ACC112 (cell line): ENCODE data around the gene AP1AR.

Experiments used
- H2AFZ ChIP-seq: fragments of 200-600 bp; sonication (generic); one replicate; pipeline ENCODE4 v1.6.0; 2017; ENCODE audit warnings: antibody characterized with exemption, low read length; ENCODE audit not compliant: unreplicated experiment
- H3K27ac ChIP-seq: fragments of 200-600 bp; sonication (generic); 2 replicates; pipeline ENCODE4 v1.5.1; 2014; ENCODE audit warnings: low read depth, mild to moderate bottlenecking, antibody characterized with exemption, low read length, moderate library complexity
- H3K27me3 ChIP-seq: fragments of 200-600 bp; sonication (generic); 2 replicates; pipeline ENCODE4 v1.6.1; 2014; ENCODE audit warnings: mild to moderate bottlenecking, antibody characterized with exemption, low read length, moderate library complexity, mixed read lengths; ENCODE audit not compliant: insufficient read depth
- H3K36me3 ChIP-seq: fragments of 200-600 bp; sonication (generic); 2 replicates; pipeline ENCODE4 v1.6.1; 2016; ENCODE audit warnings: mild to moderate bottlenecking, antibody characterized with exemption, low read length, moderate library complexity, mixed read lengths; ENCODE audit not compliant: insufficient read depth
- H3K4me1 ChIP-seq: fragments of 200-600 bp; sonication (generic); one replicate; pipeline ENCODE4 v1.6.1; 2016; ENCODE audit warnings: low read length, mixed read lengths; ENCODE audit not compliant: insufficient read depth, unreplicated experiment, control insufficient read depth
- H3K4me3 ChIP-seq: fragments of 200-600 bp; sonication (generic); 2 replicates; pipeline ENCODE4 v1.5.1; 2014; ENCODE audit warnings: mild to moderate bottlenecking, low read depth, low read length
- H3K79me2 ChIP-seq: fragments of 200-600 bp; sonication (generic); one replicate; pipeline ENCODE4 v1.6.0; 2016; ENCODE audit warnings: low read length; ENCODE audit not compliant: control insufficient read depth, unreplicated experiment, insufficient read depth

Gene AP1AR

DNA sequence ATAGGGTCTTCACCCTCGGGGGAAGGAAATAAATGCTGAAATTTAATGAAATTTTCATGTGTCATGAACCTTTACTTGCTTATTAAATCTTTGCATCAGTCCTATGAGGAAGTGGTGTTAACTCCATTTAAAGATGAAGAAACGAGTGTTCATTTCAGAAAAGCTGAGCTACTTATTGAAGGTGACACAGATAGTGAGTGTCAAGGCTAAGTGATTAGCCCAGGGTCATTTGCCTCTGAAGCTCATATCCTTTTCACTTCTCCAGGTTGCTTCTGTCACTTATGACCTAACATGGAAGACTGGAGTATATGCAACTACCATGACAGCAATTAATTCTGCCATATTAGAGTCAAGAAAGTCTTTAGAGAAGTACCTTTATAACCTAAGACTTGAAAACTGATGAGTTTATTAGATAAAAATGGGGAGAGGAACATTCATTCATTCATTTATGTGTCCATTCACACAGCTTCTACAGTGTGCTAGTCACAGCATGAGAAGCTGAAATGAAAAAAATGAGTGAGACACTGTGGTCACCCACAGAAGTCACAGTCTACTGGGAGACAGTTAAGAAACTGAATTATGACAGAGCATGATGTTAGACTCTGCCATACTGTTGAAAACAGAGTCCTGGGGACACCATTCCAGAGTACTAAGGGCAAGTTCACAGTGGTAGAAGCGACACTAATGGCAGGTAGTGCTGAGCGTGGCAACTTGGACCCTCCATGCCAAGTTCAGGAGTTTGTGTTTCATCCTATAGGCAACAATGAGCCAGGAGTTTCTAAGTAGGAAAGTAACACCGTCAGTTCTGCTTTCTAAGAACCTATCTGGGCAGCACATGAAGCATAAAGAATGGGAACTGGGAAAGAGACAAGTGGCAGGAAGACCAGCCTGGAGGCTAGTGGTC lies 86.9 kb downstream of the AP1AR start:
- H2AFZ ChIP-seq: no peak overlapping the region
- H3K4me3 ChIP-seq: no peak overlapping the region
- H3K4me1 ChIP-seq: no peaks in the 10 kb centered on the region
- no peak overlapping the region for H3K27ac ChIP-seq
- no peaks in the 10 kb centered on the region for H3K79me2 ChIP-seq
- no peaks in the 10 kb centered on the region for H3K27me3 ChIP-seq
- H3K36me3 ChIP-seq: no peaks in the 10 kb centered on the region
